NCI-H1694 (cell line): ENCODE results near the gene ZFP3.
"Not testable (repeated sequence)": the region's sequence is repeated elsewhere in the genome, so short reads cannot be mapped to it uniquely, and the experiment has no call there.

ENCODE experiments used
- DNase-seq: peaks from one replicate; lab custom pipeline; 2025; lab: John Stamatoyannopoulos, UW

Gene ZFP3

GRCh38 chr17:5077781-5078105 is 524 bp upstream of the ZFP3 start:
- DNase-seq, result no peak

DNA sequence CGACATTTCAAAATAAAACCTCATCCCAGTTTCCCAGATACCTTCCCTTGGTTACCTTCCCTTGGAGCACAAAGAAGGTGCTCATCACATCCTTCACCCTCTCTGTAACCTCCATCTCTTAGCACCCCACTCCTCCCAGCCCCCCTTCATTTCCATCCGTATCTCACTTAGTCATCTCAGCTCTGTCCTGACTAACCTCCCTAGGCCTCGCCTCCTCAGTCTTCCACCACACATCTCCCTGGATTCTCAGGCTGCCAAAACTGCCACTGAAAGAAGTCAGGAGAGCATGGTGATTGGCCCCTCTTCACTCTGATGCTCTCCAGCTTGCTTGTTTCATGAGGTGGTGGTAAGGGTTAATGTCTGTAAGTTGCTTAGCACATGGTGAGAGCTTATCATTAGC is 2.3 kb downstream of the ZFP3 start:
- no peak for DNase-seq

GRCh38 chr17:5092218-5093010 is 14.1 kb downstream of the ZFP3 start:
- no peak for DNase-seq

- no peak for DNase-seq
Measured at GRCh38 chr17:5096731-5097100, 18.4 kb downstream of the ZFP3 start.

- no peak for DNase-seq
Measured at GRCh38 chr17:5097101-5097834, 19.0 kb downstream of the ZFP3 start.

- no peak for DNase-seq
Measured at GRCh38 chr17:5099271-5099670, 21.0 kb downstream of the ZFP3 start.

DNA sequence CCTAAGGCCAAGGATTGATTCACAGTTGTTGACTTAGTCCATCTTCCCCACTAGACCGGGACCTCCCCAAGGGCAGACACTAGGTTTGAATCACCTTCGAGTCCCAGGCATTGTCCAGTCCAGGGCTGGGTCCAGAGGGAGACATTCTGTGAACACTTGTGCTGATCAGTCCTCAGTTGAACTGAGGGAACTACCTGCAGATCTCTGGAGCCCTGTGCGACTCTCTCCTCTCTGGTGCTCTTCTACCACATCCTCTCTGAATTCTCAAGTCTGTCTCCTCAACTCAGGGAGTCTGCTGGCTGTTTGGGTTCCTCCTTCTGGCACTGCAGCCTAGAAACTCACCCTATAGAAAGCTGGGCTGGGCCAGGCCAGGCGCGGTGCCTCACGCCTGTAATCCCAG is 22.6 kb downstream of the ZFP3 start:
- DNase-seq, result no peak

- DNase-seq, result no peak
Measured at GRCh38 chr17:5110816-5111215, 32.5 kb downstream of the ZFP3 start.

GRCh38 chr17:5111402-5112204 is 33.3 kb downstream of the ZFP3 start, which contains the start of gene ZNF232:
Gene ZNF232, minus strand, starts transcription at chr17:5111878. Its CDS starts 56 bp downstream, at chr17:5111822.
- DNase-seq, result peak; percentile 65

GRCh38 chr17:5115673-5116651 is 37.7 kb downstream of the ZFP3 start, which contains the start of gene USP6:
Gene USP6, plus strand, starts transcription at chr17:5116032. Its CDS starts 14,336 bp downstream, at chr17:5130368.
- no peak for DNase-seq

GRCh38 chr17:5118219-5118618 is 40.0 kb downstream of the ZFP3 start:
- no peak for DNase-seq

DNA sequence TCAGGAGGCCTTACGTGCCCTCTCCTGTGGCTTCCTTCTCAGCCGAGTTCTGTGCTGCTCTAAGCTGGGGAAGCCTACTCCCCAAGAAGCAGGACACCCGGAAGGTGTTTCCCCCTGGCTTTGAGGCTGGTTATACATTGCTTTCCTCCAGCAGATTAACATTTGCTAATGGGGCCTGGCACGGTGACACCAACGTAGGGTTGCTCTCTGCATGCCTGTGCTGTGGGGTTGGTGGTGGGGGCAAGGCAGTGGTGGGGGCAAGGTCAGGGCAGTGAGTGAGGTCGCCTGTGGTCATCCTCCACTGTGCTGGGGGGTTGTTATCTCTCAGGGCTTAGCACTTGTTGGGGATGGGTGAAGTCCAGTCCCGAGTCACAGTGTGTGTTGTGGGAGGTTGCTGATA is 41.8 kb downstream of the ZFP3 start:
- no peak for DNase-seq

GRCh38 chr17:5120436-5121185 is 42.3 kb downstream of the ZFP3 start:
- not testable (repeated sequence) for DNase-seq

DNA sequence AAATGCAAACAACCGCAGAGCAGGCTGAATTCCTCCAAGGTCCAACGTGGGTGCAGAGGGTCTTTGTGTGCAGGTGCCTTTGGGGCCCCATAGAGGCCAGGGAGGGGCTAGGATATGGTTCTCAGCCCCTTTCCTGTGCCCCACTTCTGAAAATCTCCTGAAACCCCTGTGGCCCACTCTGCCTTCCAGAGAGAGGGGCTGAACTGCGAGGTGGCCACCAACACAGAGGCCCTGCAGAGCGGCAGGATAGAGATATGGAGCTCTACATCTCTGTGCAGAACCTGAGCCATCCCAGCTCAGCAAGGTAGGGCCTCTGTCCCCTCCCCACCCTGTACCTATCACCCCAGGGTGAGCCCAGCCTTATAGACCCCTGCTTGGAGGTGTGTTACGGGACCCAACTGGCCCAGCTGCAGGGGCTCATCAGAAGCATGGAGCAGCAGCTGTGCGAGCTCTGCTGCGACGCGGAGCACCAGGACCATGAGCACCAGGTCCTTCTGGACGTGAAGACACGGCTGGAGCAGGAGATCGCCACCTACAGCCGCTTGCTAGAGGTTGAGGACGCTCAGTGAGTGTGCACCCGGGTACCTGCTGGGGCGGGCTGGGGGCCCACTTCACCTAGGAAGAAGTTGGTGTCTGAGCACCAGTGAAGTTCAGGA is 43.0 kb downstream of the ZFP3 start:
- DNase-seq, result no peak

DNA sequence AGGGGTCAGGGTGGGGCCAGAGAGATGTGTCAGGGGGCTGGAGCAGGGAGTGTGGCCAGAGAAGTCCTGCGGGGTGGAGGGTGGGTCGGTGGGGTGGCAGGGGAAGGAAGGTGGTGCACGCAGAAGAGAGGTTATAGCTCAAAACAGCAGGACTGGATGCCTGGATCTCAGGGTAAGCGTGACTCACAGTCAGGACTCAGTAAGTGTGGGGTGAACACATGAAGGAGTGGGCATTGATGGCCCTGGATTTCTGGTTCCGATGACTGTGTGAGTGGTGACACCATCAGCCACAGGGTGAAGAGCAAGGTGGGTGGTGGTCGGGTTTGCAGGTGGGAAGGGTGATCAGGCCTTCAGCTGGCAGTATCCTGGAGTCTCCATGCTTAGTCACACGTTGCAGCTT is 43.8 kb downstream of the ZFP3 start:
- DNase-seq, result not testable (repeated sequence)

DNA sequence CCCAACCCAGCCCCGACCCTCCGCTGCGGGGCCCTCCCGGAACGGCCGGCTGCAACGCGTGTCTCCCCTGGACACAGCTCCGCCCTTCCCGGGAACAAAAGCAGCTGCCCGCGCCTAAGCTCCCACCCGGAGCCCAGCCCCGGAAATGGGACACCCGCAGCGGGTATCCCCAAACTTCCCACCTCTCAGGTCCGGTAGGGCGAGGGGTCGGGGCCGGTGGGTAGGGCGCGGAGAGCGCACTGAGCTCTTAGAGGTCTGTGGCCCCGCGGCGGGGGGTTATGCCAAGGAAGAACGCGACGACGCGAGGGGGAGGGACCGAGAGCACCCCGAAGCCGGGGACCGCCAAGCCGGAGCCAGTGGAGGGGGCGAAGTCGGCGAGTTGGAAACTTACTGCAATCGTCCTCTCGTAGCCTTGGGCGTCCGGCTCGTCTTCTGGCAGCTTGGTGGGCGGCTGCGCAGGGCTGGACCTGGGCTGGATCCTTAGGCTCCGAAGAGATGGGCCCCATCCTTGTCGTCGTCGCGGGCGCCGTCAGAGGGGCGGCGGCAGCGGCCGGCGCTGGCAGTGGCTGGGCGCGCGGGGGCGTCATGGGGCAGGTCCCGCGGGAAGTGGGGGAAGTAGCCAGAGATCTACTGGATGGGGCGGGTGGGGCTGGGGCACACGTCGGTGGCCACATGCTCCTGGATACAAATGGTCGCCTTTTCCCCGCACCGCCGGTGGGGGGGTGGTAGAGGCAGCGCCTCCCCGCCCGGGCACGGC is 44.5 kb downstream of the ZFP3 start:
- no peak for DNase-seq

DNA sequence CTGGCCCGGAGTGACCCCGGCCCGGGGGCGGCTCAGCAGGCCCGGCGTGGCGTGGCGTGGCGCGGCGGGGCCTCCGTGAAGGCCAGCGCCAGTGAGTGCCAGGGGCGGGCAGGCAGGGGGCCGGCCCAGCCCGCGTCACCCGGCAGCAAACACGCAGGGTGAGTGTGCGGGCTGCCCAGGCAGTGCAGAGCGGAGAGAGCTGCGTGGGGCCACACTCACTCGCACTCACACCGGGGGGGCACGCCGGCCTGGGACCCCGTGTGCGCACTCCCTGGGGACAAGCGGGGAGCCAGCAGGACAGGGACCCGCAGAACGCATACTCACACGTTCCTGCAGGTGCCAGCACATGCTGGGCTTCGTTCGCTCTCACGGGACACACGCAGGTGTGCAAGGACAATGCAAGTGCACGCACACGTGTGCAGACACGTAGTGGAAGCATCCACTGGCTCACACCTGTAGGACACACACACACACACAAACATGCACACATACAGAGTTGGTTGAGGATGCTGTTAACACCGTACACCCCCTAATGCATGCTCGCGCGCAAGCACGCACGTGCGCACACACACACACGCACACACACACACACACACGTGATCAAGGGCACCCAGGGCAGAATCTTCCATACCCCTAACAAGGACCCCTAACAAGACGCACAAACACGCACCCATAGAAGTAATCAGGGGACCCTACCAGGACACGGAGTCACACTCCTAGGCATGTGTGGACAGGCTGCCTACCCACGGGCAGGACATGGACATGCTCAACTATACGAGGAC is 45.3 kb downstream of the ZFP3 start:
- no peak for DNase-seq

- not testable (repeated sequence) for DNase-seq
Measured at GRCh38 chr17:5124125-5124760, 46.0 kb downstream of the ZFP3 start.
